PFSK-1 (cell line): ENCODE measurements around the gene PLA2R1.

Experiments
- FOXP2 ChIP-seq: optimal IDR thresholded peaks from 2 replicates; pipeline ENCODE3; 2011; ENCODE audit warnings: borderline replicate concordance, control low read depth, inconsistent platforms; ENCODE audit not compliant: insufficient read depth; ENCODE audit errors: extremely low read length, extremely low read depth
- POLR2AphosphoS5 ChIP-seq: IDR thresholded peaks from 2 replicates; pipeline ENCODE4 v1.6.1; 2012; ENCODE audit warnings: low read depth, mild to moderate bottlenecking, control low read depth, low read length, moderate library complexity
- REST ChIP-seq, 2 experiments: IDR thresholded peaks; 2 replicates each; pipeline versions ENCODE4 v1.6.1 to v1.8.0; 2011 to 2012; ENCODE audit warnings: low read depth in 2 of 2, low read length in 2 of 2, control low read depth in 1 of 2, inconsistent platforms in 1 of 2, mild to moderate bottlenecking in 1 of 2, moderate library complexity in 1 of 2; ENCODE audit not compliant: insufficient read depth in 1 of 2
- SIN3A ChIP-seq: IDR thresholded peaks from 2 replicates; pipeline ENCODE4 v1.6.1; 2012; ENCODE audit warnings: mild to moderate bottlenecking, low read length, moderate library complexity, borderline replicate concordance; ENCODE audit not compliant: insufficient read depth
- TAF1 ChIP-seq: IDR thresholded peaks from 2 replicates; pipeline ENCODE4 v1.6.1; 2012; ENCODE audit warnings: low read length, control low read depth, borderline replicate concordance; ENCODE audit not compliant: insufficient read depth

The PLA2R1 gene

GRCh38 chr2:159946326-159946999 lies 116.0 kb downstream of the PLA2R1 start:
- TF ChIP-seq FOXP2 (no peak), POLR2AphosphoS5 (no peak), TAF1 (no peak), REST (IDR thresholded peaks at IDR 0.05; ENCODE audit: insufficient read depth in 1 of 2, low read depth in 2 of 2, low read length in 2 of 2) (no peak), SIN3A (no peak)

GRCh38 chr2:159944874-159945273 lies 117.5 kb downstream of the PLA2R1 start:
- no peak for TF ChIP-seq REST (IDR thresholded peaks at IDR 0.05; ENCODE audit: insufficient read depth in 1 of 2, low read depth in 2 of 2, low read length in 2 of 2)
- TF ChIP-seq POLR2AphosphoS5: no peak
- TF ChIP-seq SIN3A: no peak
- TF ChIP-seq FOXP2: no peak
- no peak for TF ChIP-seq TAF1

- TF ChIP-seq FOXP2: no peak
- TF ChIP-seq REST (IDR thresholded peaks at IDR 0.05; ENCODE audit: insufficient read depth in 1 of 2, low read depth in 2 of 2, low read length in 2 of 2): no peak
- TF ChIP-seq TAF1: no peak
- no peak for TF ChIP-seq POLR2AphosphoS5
- no peak; the same call in 1 of the 2 replicates for TF ChIP-seq SIN3A
Observed at GRCh38 chr2:159942146-159942545, 120.3 kb downstream of the PLA2R1 start.

GRCh38 chr2:159941729-159942128 lies 120.7 kb downstream of the PLA2R1 start:
- no peak for TF ChIP-seq TAF1
- TF ChIP-seq FOXP2: no peak
- TF ChIP-seq REST (IDR thresholded peaks at IDR 0.05; ENCODE audit: insufficient read depth in 1 of 2, low read depth in 2 of 2, low read length in 2 of 2): no peak
- TF ChIP-seq SIN3A: no peak
- TF ChIP-seq POLR2AphosphoS5: no peak

GRCh38 chr2:159939946-159940345 lies 122.5 kb downstream of the PLA2R1 start:
- TF ChIP-seq TAF1: no peak
